Measurements from ENCODE around the gene LRIT3.

The LRIT3 gene

GRCh38 chr4:109890076-109890475 lies 42.2 kb downstream of the LRIT3 start:
- no peak for DNase-seq

GRCh38 chr4:109902559-109903251 lies 54.8 kb downstream of the LRIT3 start:
- DNase-seq: no peak

- DNase-seq: no peak
These were observed 60.8 kb downstream of the LRIT3 start for GRCh38 chr4:109908731-109909130.

- DNase-seq: no peak
These were observed 62.3 kb downstream of the LRIT3 start for GRCh38 chr4:109910256-109910655.

GRCh38 chr4:109912706-109913595 lies 65.0 kb downstream of the LRIT3 start, which contains the start of gene EGF:
EGF (plus strand) TSS chr4:109912883; CDS start chr4:109913336, 453 bp downstream.
- peak in 2 of 51 donors; percentile 1 to 7 for DNase-seq

- no peak for DNase-seq
These were observed 65.8 kb downstream of the LRIT3 start for GRCh38 chr4:109913596-109914241.

- no peak for DNase-seq
These were observed 66.4 kb downstream of the LRIT3 start for GRCh38 chr4:109914322-109914721.

- no peak for DNase-seq
These were observed 67.6 kb downstream of the LRIT3 start for GRCh38 chr4:109915385-109916026.

GRCh38 chr4:109916027-109916409 lies 68.1 kb downstream of the LRIT3 start:
- DNase-seq: no peak

- DNase-seq: peak in 2 of 51 donors; percentile 0 to 41
These were observed 73.5 kb downstream of the LRIT3 start for GRCh38 chr4:109921384-109921808.

Data from hypothalamus (tissue), 51 donors.